Adrenal gland (tissue), 5 donors: Measurements from ENCODE around the gene MAP3K19.

Source experiments
- CTCF ChIP-seq, 6 experiments: fragments of 450-650 bp in 4 of 6; fragments of 200-600 bp in 2 of 6; sonication (generic) in 1 of 6; IDR thresholded peaks; 1 replicate in 5 of 6; 2 replicates in 1 of 6; pipeline versions ENCODE4 v1.5.1 to v1.8.0; 2016 to 2021; ENCODE audit warnings: antibody characterized with exemption in 6 of 6, mild to moderate bottlenecking in 2 of 6, moderate library complexity in 1 of 6
- POLR2A ChIP-seq, 2 donors: fragments of 450-650 bp; IDR thresholded peaks; one replicate each; pipeline ENCODE4 v1.6.1; 2017; ENCODE audit warnings: antibody characterized with exemption in 2 of 2, mild to moderate bottlenecking in 2 of 2, moderate library complexity in 1 of 2
- donor health status: DM: no; HTN: no; CAD: no.

- TF ChIP-seq CTCF (IDR thresholded peaks at IDR 0.05) (no peak), POLR2A (IDR thresholded peaks at IDR 0.05) (no peak)
Measured at GRCh38 chr2:135021618-135022017, 25.6 kb downstream of the MAP3K19 start.
